GM21390 (cell line): ENCODE measurements around the gene FTO.

Experiments used
- ATAC-seq: cut with Tn5 transposase; IDR thresholded peaks from one replicate; pipeline ENCODE4 v1.9.1; 2021; ENCODE audit not compliant: unreplicated experiment

FTO gene

GRCh38 chr16:53753431-53753830 is 49.5 kb downstream of the FTO start:
- ATAC-seq: no peak

DNA sequence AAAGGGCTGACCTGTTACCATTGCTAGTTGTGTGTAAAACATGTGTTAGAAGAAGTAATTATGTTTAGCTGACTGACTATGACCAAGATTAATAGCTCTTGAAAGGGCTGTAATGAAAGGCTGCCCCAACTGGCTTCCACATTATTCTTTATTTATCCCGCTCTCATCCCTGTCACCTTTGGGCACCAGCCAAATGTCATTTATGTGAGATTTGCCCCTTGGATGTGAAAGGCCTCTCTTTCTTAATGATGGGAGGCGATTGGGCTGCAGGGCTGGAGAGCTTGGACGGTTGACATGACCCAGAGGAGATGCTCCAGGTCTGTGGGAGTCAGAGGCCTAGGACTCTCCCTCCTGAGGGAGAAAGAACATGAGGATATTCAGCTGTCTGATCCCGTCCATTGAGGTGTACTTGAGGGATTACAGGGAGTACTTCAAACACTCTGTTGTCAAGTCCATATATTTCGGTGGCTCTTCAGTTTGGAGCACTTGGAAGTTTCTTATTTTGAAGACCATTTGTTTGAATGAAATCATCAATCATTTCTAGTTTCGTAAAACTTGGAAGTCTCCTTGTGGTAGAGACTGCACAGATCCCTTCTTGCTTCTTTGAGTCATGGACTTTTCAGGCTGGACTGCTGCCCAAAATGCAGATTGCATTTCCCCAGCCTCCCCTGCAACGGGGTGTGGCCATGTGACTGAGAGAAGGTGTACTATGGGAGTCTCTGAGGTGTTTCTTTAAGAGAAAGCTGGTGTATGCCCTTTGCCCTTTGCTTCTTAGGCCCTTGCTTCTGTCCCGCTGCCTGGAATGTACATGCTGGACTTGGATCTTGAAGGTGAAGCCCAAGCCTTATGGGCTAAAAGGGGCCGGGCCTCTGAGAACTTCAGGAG is 51.3 kb downstream of the FTO start:
- ATAC-seq: no peak

DNA sequence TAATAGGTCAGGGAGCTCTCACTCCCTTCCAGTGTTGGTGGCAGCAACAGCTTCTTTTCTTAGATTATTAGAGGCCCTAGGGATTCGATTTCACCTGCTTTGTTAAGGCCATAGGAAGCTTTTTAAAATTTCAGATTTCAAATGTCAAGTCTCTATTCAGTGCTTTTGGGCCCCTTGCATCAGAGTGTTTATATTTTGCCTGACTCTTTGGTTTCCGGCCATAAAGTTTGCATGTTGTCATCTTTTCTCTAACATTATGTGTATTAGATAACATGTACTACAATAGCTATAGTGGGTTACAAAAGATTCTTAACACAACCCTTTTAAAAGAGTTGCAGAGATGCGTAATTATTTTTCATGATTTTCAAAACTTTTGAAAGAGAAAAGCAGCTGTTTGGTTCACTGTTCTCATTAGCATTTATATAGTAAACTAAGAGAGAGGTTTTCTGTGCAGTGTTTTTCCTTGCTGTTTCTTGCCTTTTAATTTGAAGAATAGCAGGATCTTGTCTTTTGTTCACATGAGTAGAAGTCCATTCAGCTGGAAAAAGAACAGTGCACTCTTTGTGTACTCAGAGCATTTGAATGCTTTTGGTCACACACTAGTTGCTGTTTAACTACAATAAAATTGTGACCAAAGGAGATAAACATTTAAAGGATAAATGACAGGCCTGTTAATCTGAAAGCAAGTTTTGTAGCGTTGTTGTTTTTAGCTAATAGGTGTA is 52.5 kb downstream of the FTO start:
- ATAC-seq: no peak

DNA sequence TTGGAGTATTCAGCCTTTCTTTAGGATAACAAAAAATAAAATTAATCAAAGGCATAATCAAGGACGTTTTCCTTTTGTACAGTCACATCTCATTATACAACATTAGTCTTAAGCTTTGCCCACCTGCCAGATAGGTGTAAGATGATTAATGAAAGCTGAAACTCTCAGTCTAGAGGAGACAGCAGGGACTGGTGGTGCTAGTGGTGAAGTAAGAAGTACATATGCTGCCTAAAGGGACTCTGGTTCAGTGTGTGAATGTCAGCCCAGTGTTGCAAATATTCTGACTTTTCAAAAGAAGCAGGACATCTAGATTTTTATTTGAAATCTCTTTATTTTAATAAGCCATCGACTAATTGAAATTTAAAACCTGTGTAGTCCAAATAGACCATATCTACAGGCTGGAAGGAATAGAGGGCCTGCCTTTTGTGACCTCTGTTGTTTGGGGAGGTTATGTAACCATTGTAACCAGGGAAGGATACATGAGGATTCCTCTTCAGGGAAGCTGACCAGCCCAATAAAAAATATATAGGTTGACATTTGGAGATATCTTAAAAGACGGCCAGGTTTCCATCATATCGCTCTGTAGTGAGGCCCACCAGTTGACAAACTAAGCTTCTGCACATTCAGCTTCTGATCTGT is 54.1 kb downstream of the FTO start:
- ATAC-seq: no peak

GRCh38 chr16:53761962-53762703 is 58.2 kb downstream of the FTO start:
- ATAC-seq: no peak

DNA sequence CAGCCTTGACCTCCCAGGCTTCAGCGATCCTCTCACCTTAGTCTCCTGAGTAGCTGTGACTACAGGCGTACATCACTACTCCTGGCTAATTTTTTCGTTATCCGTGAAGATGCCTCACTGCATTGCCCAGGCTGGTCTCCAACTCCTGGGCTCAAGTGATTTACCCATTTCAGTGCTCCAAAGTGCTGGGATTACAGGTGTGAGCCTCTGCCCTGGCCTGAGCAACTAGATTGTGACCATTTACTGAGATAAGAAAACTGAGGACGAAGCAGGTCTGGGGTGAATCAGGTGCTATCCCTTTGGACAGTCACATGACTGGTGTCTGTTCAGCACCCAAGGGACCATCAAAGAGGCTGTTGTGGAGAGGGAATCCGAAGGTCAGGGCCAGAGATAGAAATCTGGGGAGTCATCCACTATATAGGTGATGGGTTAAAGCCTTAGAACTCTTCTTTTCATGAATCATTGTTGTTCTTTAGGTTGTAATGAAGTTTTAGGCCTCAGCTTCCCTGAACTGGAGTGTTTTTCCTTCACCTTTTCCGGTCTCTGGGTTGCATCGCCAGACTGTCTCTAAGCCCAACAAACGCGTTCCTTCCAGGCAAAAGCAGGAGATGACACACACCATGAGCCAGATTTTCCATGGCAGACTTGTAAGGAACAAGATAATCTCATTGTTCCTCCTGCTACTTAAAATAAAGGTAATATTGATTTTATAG is 62.5 kb downstream of the FTO start:
- no peak for ATAC-seq

GRCh38 chr16:53768167-53768566 is 64.2 kb downstream of the FTO start:
- no peak for ATAC-seq

GRCh38 chr16:53768593-53768992 is 64.6 kb downstream of the FTO start:
- no peak for ATAC-seq

DNA sequence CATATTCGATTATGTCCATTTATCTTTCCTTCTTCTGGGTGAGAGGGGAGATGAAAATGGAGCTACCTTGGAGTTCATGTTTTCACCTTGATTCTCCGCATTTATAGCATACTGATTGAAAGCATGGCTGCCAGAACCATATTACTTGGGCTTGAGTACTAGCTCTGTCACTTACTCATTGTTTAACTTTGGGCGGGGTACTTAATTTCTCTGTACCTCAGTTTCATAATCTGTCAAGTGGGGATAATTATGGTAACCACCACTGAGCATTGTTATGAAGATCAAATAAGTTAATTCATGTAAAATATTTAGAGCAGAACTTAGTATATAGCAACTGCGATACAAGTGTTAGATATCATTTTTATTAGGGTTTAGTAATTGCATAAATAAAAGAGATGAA is 65.2 kb downstream of the FTO start:
- ATAC-seq: no peak

DNA sequence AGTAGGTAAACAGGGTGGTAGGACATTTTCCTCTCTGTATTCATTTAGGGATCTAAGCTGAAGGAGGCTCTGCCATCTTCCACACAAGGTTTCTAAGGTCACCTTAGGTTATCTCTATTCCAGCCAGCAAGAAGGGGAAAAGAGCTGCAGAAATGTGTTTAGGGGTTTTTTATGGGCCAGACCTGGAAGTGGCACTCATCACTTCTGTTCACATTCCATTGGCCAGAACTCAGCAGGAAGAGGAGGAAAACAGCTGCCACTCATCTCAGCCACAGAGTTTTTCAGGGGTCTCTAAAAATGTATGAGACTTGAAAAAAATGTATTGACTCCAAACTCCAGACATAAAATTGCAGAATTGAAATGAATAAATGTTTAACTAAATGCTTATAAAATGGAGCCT is 65.8 kb downstream of the FTO start:
- no peak for ATAC-seq

DNA sequence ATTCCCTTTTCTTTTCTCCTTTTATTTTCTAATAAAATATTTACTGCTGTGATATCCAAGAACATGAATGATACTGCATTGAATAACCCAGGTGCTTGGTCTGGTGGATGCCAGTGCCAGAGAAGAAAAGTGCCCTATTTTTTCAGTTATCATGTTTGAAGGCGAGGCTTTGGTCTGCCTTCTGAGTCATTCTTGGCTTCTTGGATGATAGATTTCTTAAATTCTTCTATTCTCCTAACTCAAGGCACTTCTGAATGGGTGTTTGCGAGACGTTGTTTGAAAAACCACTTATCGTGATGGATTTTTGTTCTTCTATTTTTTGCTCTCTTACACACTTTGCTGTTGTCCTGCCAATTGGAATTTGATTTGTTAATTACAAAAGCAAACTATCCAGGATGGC is 66.7 kb downstream of the FTO start:
- ATAC-seq: no peak

- ATAC-seq: no peak
Measured at GRCh38 chr16:53771655-53772497, 67.9 kb downstream of the FTO start.

DNA sequence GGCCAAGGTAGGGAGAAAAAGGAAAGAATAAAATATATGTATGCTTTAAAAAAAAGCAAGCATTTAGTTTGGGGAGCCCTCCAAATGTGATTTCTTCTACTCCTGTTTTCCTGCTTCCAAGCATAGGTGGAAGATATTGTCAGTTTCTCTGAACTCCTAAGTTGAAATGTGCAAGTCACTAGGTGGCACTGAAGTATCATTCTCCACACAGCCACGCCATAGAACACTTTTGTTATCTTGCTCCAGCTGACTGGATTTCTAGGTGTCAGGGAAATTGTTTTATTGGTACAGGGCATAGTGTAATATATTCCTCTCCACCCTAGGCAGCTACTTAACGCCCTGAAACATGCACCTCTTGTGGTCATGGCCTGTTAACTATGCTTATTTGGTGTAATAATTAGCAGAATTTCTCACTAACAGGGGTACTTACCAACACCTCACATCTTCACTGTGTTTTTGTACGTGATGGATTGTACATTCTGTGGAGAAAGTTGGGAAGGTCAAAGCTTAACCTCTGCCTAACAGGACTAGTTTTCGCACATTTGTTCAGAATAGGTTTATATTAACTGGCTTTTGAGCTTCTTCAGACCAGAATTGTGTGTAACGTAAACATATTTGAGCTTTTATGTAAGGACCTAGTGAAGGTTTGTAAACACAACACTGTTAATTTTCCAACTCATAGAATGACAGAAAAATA is 69.3 kb downstream of the FTO start:
- ATAC-seq: no peak

- ATAC-seq: no peak
Measured at GRCh38 chr16:53773881-53774280, 69.9 kb downstream of the FTO start.

DNA sequence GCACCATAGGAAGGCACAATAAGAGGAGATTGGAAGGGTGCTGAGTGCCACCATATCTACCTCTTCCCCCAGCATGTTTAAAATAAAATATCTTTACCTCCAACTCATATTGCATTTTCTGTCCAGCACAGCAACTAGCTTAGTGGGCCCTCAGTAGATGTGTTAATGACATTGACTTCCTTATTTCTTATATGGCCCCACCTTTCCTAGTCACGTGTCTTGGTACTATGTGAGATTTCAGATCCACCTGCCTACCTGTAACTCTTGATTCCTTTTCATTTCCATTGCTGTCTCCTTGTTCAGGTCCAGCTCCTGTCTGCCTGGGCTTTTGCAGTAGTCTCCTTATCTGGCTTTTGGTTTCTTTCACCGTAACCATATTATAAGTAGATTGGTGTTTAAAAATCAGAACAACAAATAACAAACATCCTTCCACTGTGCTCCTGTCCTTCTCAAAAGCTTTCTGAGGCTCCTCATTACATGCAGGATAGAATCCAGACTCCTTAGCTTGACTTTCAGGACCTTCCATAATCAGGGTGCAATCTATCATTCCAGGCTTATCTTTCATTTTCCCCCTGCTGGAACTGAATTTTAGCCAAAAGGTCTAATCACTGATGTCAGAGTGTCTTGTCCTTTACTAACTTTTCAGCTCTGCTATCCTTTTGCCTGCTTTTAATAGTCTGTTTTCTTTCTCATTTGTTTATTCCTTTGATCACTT is 71.3 kb downstream of the FTO start:
- ATAC-seq: no peak

DNA sequence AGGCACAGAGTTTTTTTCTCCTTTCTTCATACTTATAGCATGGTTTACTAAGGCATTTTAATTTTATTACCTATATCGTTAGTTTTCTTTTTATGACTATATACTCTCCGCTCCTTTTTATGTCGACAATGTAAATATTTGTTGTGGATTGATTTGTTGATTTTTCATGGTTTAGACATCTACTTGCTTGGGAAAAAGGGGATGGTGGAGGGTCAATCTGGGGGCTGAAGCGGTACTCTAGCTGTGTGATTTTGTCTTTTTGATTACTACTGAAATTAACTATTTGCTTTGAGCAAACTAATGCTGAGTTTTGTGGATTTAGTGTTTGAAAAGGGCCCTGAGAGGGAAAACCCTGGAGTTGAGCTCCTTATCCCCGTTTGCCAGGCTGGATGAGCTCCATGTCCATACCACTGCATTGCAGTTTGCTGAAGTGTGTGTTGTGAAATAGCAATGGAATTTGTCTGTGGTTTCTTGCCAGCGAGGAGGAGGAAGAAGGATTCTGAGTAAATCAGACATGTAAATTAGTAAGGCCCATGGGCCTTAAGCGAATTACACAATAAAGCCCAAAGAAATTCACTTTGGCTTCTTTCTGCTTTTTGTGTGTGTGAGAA is 72.0 kb downstream of the FTO start:
- ATAC-seq: no peak

- no peak for ATAC-seq
Measured at GRCh38 chr16:53779186-53779585, 75.2 kb downstream of the FTO start.

GRCh38 chr16:53780051-53780450 is 76.1 kb downstream of the FTO start:
- ATAC-seq: no peak
